HepG2 (cell line): ENCODE results near the gene ZNF440. TPM values are rescaled to one million over a fixed set of nuclear protein-coding genes. Genes with fewer than 3 reads are reported as not detected.

Experiments used
- ATAD3A ChIP-seq: sonication (generic); formaldehyde crosslinking; IDR thresholded peaks from 2 replicates; pipeline ENCODE4 v1.4.0; 2020; ENCODE audit warnings: missing genetic modification reagents
- GZF1 ChIP-seq: sonication (generic); formaldehyde crosslinking; IDR thresholded peaks from 2 replicates; pipeline ENCODE4 v1.5.1; 2020; ENCODE audit warnings: mild to moderate bottlenecking, missing genetic modification reagents
- HES4 ChIP-seq: sonication (generic); formaldehyde crosslinking; IDR thresholded peaks from 2 replicates; pipeline ENCODE4 v1.9.0; 2021; ENCODE audit warnings: mild to moderate bottlenecking, missing genetic modification reagents, borderline replicate concordance
- NFKB2 ChIP-seq: sonication (generic); formaldehyde crosslinking; IDR thresholded peaks from 2 replicates; pipeline ENCODE4 v1.4.0; 2020; ENCODE audit warnings: missing genetic modification reagents, borderline replicate concordance
- PHF8 ChIP-seq: sonication (generic); formaldehyde crosslinking; IDR thresholded peaks from 2 replicates; pipeline ENCODE4 v1.5.0; 2020; ENCODE audit warnings: missing genetic modification reagents
- RFX5 ChIP-seq: IDR thresholded peaks from 2 replicates; pipeline ENCODE4 v1.6.1; 2011; ENCODE audit warnings: low read depth, low read length, improper control_type of control experiment
- SRY ChIP-seq: sonication (generic); formaldehyde crosslinking; IDR thresholded peaks from 2 replicates; pipeline ENCODE4 v1.8.0; 2022; ENCODE audit warnings: mild to moderate bottlenecking, missing genetic modification reagents
- TAF15 ChIP-seq: fragments of 200-400 bp; formaldehyde crosslinking; IDR thresholded peaks from one replicate; pipeline ENCODE4 v1.6.1; 2018; ENCODE audit warnings: mild to moderate bottlenecking, low read depth, low read length; ENCODE audit not compliant: poor library complexity, severe bottlenecking
- ZBTB21 ChIP-seq: sonication (generic); formaldehyde crosslinking; IDR thresholded peaks from 2 replicates; pipeline ENCODE4 v1.4.0; 2020; ENCODE audit warnings: missing genetic modification reagents
- ZBTB38 ChIP-seq: sonication (generic); formaldehyde crosslinking; IDR thresholded peaks from 2 replicates; pipeline ENCODE4 v1.5.1; 2020; ENCODE audit warnings: mild to moderate bottlenecking, missing genetic modification reagents
- ZNF235 ChIP-seq: sonication (generic); formaldehyde crosslinking; IDR thresholded peaks from 2 replicates; pipeline ENCODE4 v1.8.1; 2023; ENCODE audit warnings: mild to moderate bottlenecking, missing genetic modification reagents, borderline replicate concordance
- ZNF318 ChIP-seq: sonication (generic); formaldehyde crosslinking; IDR thresholded peaks from 2 replicates; pipeline ENCODE4 v1.4.0; 2020; ENCODE audit warnings: mild to moderate bottlenecking, missing genetic modification reagents
- ZNF503 ChIP-seq: sonication (generic); formaldehyde crosslinking; IDR thresholded peaks from 2 replicates; pipeline ENCODE4 v1.4.0; 2020; ENCODE audit warnings: missing genetic modification reagents
- ZNF547 ChIP-seq: sonication (generic); formaldehyde crosslinking; IDR thresholded peaks from 2 replicates; pipeline ENCODE4 v1.5.1; 2020; ENCODE audit warnings: mild to moderate bottlenecking, missing genetic modification reagents
- ZNF562 ChIP-seq: sonication (generic); formaldehyde crosslinking; IDR thresholded peaks from 2 replicates; pipeline ENCODE4 v1.8.0; 2022; ENCODE audit warnings: missing genetic modification reagents, borderline replicate concordance
- ZNF580 ChIP-seq: IDR thresholded peaks from 2 replicates; pipeline ENCODE4 v1.6.1; 2016; ENCODE audit warnings: low read depth, borderline replicate concordance
- ZNF772 ChIP-seq: sonication (generic); formaldehyde crosslinking; IDR thresholded peaks from 2 replicates; pipeline ENCODE4 v1.5.0; 2020; ENCODE audit warnings: mild to moderate bottlenecking, missing genetic modification reagents
- ZNF792 ChIP-seq: IDR thresholded peaks from 2 replicates; pipeline ENCODE4 v1.6.1; 2016
- ZNF839 ChIP-seq: sonication (generic); formaldehyde crosslinking; IDR thresholded peaks from 2 replicates; pipeline ENCODE4 v1.4.0; 2020; ENCODE audit warnings: missing genetic modification reagents, mild to moderate bottlenecking, borderline replicate concordance
- polyA plus RNA-seq, 8 experiments: library from polyadenylated mRNA; depleted of rRNA in 3 of 8; stranded (reverse) in 7 of 8; unstranded in 1 of 8; fragments of >200 nt; fragmentation: Illumina TruSeq in 4 of 8; extraction: Trizol in 4 of 8; gene quantifications; 2 replicates each; pipeline versions ENCODE4 v1.2.1 to v1.2.3, GENCODE V29; 2011 to 2016; ENCODE audit warnings: low read depth in 4 of 8, missing spikeins in 1 of 8, mixed read lengths in 1 of 8; ENCODE audit not compliant: insufficient read depth in 1 of 8
- total RNA-seq, 5 experiments: library from RNA; depleted of rRNA; stranded (reverse); fragments of >200 nt; fragmentation: Illumina TruSeq; extraction: Trizol; gene quantifications; 2 replicates each; pipeline ENCODE4 v1.2.3, GENCODE V29; 2016; ENCODE audit warnings: low read depth in 1 of 5

Gene ZNF440
- total and polyA plus RNA-seq, 2 of the 13 experiments (the other 11 are each of a cell fraction or from before 2014, with no cell fraction given): 2.7 to 12.4 TPM

- TF ChIP-seq ZNF503 (CRISPR knock-in tag) (0 out of 2 replicates have a peak, but pooled peaks have one; percentile 59), RFX5 (no peak), ZNF235 (CRISPR knock-in tag) (no peak), ZNF580 (CRISPR knock-in tag) (peak; percentile 46; the same call in 1 of the 2 replicates), ZBTB38 (CRISPR knock-in tag) (peak; percentile 41; the same call in 1 of the 2 replicates), ATAD3A (CRISPR knock-in tag) (no peak), ZNF792 (CRISPR knock-in tag) (no peak), PHF8 (peak; percentile 91), ZBTB21 (CRISPR knock-in tag) (peak; percentile 63; the same call in 1 of the 2 replicates), TAF15 (no peak), HES4 (CRISPR knock-in tag) (0 out of 2 replicates have a peak, but pooled peaks have one; percentile 21), ZNF839 (CRISPR knock-in tag) (no peak; the same call in 1 of the 2 replicates), SRY (no peak; the same call in 1 of the 2 replicates), NFKB2 (CRISPR knock-in tag) (peak; percentile 89; the same call in 1 of the 2 replicates), GZF1 (CRISPR knock-in tag) (no peak), ZNF562 (CRISPR knock-in tag) (no peak), ZNF318 (no peak), ZNF772 (CRISPR knock-in tag) (no peak), ZNF547 (CRISPR knock-in tag) (no peak)
Measured at GRCh38 chr19:11798391-11799330, 15.4 kb upstream of the ZNF440 start, which contains the start of gene ZNF491 (continued).
